ENCODE data around the gene WRAP53. TPM values are rescaled to one million over a fixed set of nuclear protein-coding genes. Genes with fewer than 3 reads are reported as not detected.

Gene WRAP53
- total and polyA plus RNA-seq, 4 donors, result 1.8 to 3.3 (median 2.6) TPM

GRCh38 chr17:7705269-7706255 is 17.3 kb downstream of the WRAP53 start:
- no peak for DNase-seq (ENCODE audit: low spot score)
- H3K9ac ChIP-seq (ENCODE audit: low read depth in 1 of 2, low read length in 2 of 2), result no peak overlapping the region
- no peak overlapping the region for H3K27ac ChIP-seq (ENCODE audit: low read depth in 1 of 2, low read length in 2 of 2)
- no peaks in the 10 kb centered on the region for H3K9me3 ChIP-seq (ENCODE audit: control insufficient read depth in 4 of 4, low read length in 3 of 4)
- WGBS, result 6% methylated on average over 50 of the region's 50 CpGs
- peaks cover 1 to 6% (median 2%) of the 10 kb centered on the region in 4 donors for H3K4me1 ChIP-seq (ENCODE audit: control insufficient read depth in 4 of 4, insufficient read depth in 4 of 4, low read length in 3 of 4)
- H3K36me3 ChIP-seq (ENCODE audit: control insufficient read depth in 4 of 4, insufficient read depth in 3 of 4, low read depth in 1 of 4, low read length in 3 of 4), result peaks cover 0 to 15% (median 7%) of the 10 kb centered on the region in 4 donors
- H3K4me3 ChIP-seq (ENCODE audit: low read depth in 1 of 3, low read length in 3 of 3), result peak overlapping the region in 1 of 3 donors; percentile 33
- H3K27me3 ChIP-seq (ENCODE audit: control insufficient read depth in 4 of 4, insufficient read depth in 4 of 4, low read length in 3 of 4), result peaks cover 0 to 14% (median 9%) of the 10 kb centered on the region in 4 donors
- TF ChIP-seq FOXA1 (IDR thresholded peaks at IDR 0.05), result no peak
- no peak for TF ChIP-seq REST (IDR thresholded peaks at IDR 0.05)
- no peak for TF ChIP-seq MAX (IDR thresholded peaks at IDR 0.05)
- TF ChIP-seq JUND (IDR thresholded peaks at IDR 0.05), result no peak
- no peak for TF ChIP-seq CTCF (IDR thresholded peaks at IDR 0.05; ENCODE audit: low read depth, low read length, missing input control)
- TF ChIP-seq FOXA2 (IDR thresholded peaks at IDR 0.05), result no peak
- no peak for TF ChIP-seq RXRA (IDR thresholded peaks at IDR 0.05)
- no peak for TF ChIP-seq ZBTB33 (IDR thresholded peaks at IDR 0.05)
- no peak for TF ChIP-seq NR2F2 (IDR thresholded peaks at IDR 0.05)

GRCh38 chr17:7706631-7707354 is 18.5 kb downstream of the WRAP53 start:
- H3K27me3 ChIP-seq (ENCODE audit: control insufficient read depth in 4 of 4, insufficient read depth in 4 of 4, low read length in 3 of 4), result peaks cover 0 to 21% (median 12%) of the 10 kb centered on the region in 4 donors
- no peak overlapping the region for H3K27ac ChIP-seq (ENCODE audit: low read depth in 1 of 2, low read length in 2 of 2)
- no peak overlapping the region for H3K4me3 ChIP-seq (ENCODE audit: low read depth in 1 of 3, low read length in 3 of 3)
- H3K4me1 ChIP-seq (ENCODE audit: control insufficient read depth in 4 of 4, insufficient read depth in 4 of 4, low read length in 3 of 4), result peaks cover 1 to 6% (median 2%) of the 10 kb centered on the region in 4 donors
- no peaks in the 10 kb centered on the region for H3K9me3 ChIP-seq (ENCODE audit: control insufficient read depth in 4 of 4, low read length in 3 of 4)
- TF ChIP-seq FOXA1 (IDR thresholded peaks at IDR 0.05), result no peak
- TF ChIP-seq RAD21 (IDR thresholded peaks at IDR 0.05), result no peak
- TF ChIP-seq HNF4A (conservative IDR thresholded peaks at IDR 0.05), result no peak
- no peak for TF ChIP-seq YY1 (IDR thresholded peaks at IDR 0.05)
- TF ChIP-seq ATF3 (IDR thresholded peaks at IDR 0.05), result no peak
- TF ChIP-seq TAF1 (conservative IDR thresholded peaks at IDR 0.05), result no peak
- no peak for TF ChIP-seq SP1 (IDR thresholded peaks at IDR 0.05)
- no peak for TF ChIP-seq GABPA (IDR thresholded peaks at IDR 0.05 in 1 of 2, conservative IDR thresholded peaks at IDR 0.05 in 1 of 2)
- no peak for TF ChIP-seq FOXA2 (IDR thresholded peaks at IDR 0.05)
- TF ChIP-seq REST (IDR thresholded peaks at IDR 0.05), result no peak
- no peak for TF ChIP-seq RXRA (IDR thresholded peaks at IDR 0.05)
- TF ChIP-seq JUND (IDR thresholded peaks at IDR 0.05), result no peak
- no peak for TF ChIP-seq EGR1 (IDR thresholded peaks at IDR 0.05; ENCODE audit: low read depth in 2 of 2)
- no peak overlapping the region for H3K9ac ChIP-seq (ENCODE audit: low read depth in 1 of 2, low read length in 2 of 2)
- peaks cover 0 to 6% (median 2%) of the 10 kb centered on the region in 4 donors for H3K36me3 ChIP-seq (ENCODE audit: control insufficient read depth in 4 of 4, insufficient read depth in 3 of 4, low read depth in 1 of 4, low read length in 3 of 4)
- no peak for DNase-seq (ENCODE audit: low spot score)
- 81% methylated on average over 3 of the region's 3 CpGs for WGBS

Data from liver (tissue), 9 donors.